Retinal pigment epithelial cell (primary cell): ENCODE measurements around the gene NUF2.

Experiments
- DNase-seq: peaks from one replicate; pipeline ENCODE4 v3.0.0-alpha.2; 2010; ENCODE audit warnings: low read depth
- H3K4me3 ChIP-seq: 2 replicates; pipeline ENCODE4 v1.5.1; 2011; ENCODE audit warnings: mild to moderate bottlenecking, low read length, control low read depth, moderate library complexity
- CTCF ChIP-seq: conservative IDR thresholded peaks from 2 replicates; pipeline ENCODE4 v1.5.1; 2011; ENCODE audit warnings: low read depth, low read length, control low read depth, inconsistent platforms

NUF2 gene

GRCh38 chr1:163387146-163387545 lies 65.4 kb downstream of the NUF2 start:
- TF ChIP-seq CTCF: no peak
- DNase-seq: no peak
- H3K4me3 ChIP-seq: no peak overlapping the region

- H3K4me3 ChIP-seq: no peak overlapping the region
- TF ChIP-seq CTCF: no peak
- DNase-seq: no peak
Measured at GRCh38 chr1:163388970-163389369, 67.2 kb downstream of the NUF2 start.

- no peak for TF ChIP-seq CTCF
- H3K4me3 ChIP-seq: no peak overlapping the region
- DNase-seq: peak; percentile 46
Measured at GRCh38 chr1:163395790-163396189, 74.0 kb downstream of the NUF2 start.

- TF ChIP-seq CTCF: no peak
- no peak overlapping the region for H3K4me3 ChIP-seq
- DNase-seq: no peak
Measured at GRCh38 chr1:163397451-163398200, 75.9 kb downstream of the NUF2 start.

GRCh38 chr1:163399001-163399400 lies 77.2 kb downstream of the NUF2 start:
- DNase-seq: no peak
- H3K4me3 ChIP-seq: no peak overlapping the region
- TF ChIP-seq CTCF: no peak

- H3K4me3 ChIP-seq: no peak overlapping the region
- TF ChIP-seq CTCF: no peak
- no peak for DNase-seq
Measured at GRCh38 chr1:163399976-163400601, 78.3 kb downstream of the NUF2 start.

GRCh38 chr1:163401211-163401610 lies 79.5 kb downstream of the NUF2 start:
- H3K4me3 ChIP-seq: no peak overlapping the region
- DNase-seq: no peak
- no peak for TF ChIP-seq CTCF
